ENCODE measurements around the gene GJB4.
"Not testable (repeated sequence)": the region's sequence is repeated elsewhere in the genome, so short reads cannot be mapped to it uniquely, and the experiment has no call there.

GJB4 gene

DNA sequence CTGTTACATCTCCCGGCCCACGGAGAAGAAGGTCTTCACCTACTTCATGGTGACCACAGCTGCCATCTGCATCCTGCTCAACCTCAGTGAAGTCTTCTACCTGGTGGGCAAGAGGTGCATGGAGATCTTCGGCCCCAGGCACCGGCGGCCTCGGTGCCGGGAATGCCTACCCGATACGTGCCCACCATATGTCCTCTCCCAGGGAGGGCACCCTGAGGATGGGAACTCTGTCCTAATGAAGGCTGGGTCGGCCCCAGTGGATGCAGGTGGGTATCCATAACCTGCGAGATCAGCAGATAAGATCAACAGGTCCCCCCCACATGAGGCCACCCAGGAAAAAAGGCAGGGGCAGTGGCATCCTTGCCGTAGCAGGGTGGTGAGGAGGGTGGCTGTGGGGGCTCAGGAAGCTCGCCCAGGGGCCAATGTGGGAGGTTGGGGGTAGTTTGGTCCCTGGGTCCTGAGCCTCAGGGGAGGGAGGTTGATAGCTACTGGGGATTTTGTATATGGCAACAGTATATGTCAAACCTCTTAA lies 2.3 kb downstream of the GJB4 start:
- WGBS, 2 experiments (ENCODE audit: insufficient coverage in 2 of 2), result 94 to 97% methylated on average over 9 to 11 of the region's 13 CpGs

DNA sequence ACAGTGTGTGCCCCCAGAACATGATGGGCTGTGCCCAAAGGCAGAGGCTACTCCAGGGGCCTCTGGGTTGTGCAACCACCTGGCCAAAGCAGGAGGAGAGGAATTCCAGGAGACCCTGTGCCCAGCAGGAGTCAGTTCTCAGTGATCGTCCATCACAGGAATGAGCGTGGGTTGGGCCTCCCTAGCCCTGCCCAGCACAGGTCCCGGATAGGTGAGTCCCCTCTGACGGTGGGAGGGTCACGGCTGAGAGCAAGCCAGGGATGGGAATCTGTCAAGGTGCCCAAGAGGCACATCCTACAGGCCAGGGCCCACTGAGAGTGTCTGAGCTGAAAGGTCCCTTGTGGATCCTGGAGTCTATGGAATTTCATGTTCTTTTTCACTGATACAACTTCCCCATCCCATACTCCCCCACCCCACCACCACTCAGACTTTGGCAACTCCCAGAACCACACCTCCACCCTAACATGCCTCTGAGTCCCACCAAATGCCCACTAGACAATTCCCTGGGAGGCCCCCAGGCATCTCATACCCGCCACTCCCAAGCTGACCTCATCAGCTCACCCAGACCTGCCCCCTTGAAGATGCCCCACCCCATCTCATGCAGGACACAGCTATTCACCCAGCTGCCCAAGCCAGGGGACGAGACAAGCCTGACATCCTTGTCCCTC lies 3.1 kb downstream of the GJB4 start:
- 80 to 89% methylated on average over 7 of the region's 7 CpGs for WGBS, 2 experiments (ENCODE audit: insufficient coverage in 2 of 2)
- Histone ChIP-seq H3K4me1 (ENCODE audit: control insufficient read depth, insufficient read depth, low read length, poor library complexity, severe bottlenecking) (peaks cover 18% of the 10 kb centered on the region), H3K27ac (ENCODE audit: low read depth, low read length, severe bottlenecking) (no peak overlapping the region), H3K9me3 (ENCODE audit: control insufficient read depth, low read length) (no peaks in the 10 kb centered on the region), H3K36me3 (ENCODE audit: control insufficient read depth, insufficient read depth, low read length) (no peaks in the 10 kb centered on the region), H3K4me3 (ENCODE audit: extremely low read depth, insufficient read depth, low read length, poor library complexity, severe bottlenecking) (no peak overlapping the region)

More for the DNA sequence above, 2.3 kb downstream of the GJB4 start:
- Histone ChIP-seq H3K36me3 (ENCODE audit: control insufficient read depth, insufficient read depth, low read length) (no peaks in the 10 kb centered on the region), H3K9me3 (ENCODE audit: control insufficient read depth, low read length) (no peaks in the 10 kb centered on the region), H3K27ac (ENCODE audit: low read depth, low read length, severe bottlenecking) (no peak overlapping the region), H3K4me3 (ENCODE audit: extremely low read depth, insufficient read depth, low read length, poor library complexity, severe bottlenecking) (no peak overlapping the region), H3K4me1 (ENCODE audit: control insufficient read depth, insufficient read depth, low read length, poor library complexity, severe bottlenecking) (peaks cover 18% of the 10 kb centered on the region)

DNA sequence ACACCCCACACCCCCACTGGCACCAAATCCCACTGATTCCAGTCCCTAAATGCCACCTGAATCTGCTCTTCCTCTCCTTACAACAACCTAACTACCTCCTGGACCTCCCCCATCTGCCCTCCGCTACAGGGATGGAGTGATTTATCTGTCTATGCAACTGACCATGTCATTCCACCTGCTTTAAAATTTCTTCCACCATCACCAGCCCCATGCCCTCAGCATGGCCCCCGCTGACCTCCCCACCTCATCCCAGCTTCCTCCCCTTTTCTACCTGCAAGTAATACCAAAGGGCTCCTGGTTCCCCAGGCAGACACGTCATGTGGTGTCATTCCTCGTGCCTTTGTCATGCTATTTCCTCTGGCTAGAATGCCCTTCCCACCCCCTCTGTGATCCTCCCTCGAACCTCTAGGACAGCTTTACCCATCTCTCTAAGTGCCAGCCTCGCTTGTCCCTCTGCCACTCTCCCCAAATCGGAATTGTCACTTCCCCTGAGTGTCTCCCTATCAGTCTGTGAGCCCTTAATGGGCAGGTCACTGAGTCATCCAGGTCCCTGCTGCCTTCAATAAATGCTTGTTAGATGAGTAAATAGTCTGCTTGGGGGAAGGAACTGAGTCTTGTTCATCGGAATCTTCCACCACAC lies 3.7 kb downstream of the GJB4 start:
- H3K9me3 ChIP-seq (ENCODE audit: control insufficient read depth, low read length), result no peaks in the 10 kb centered on the region
- no peaks in the 10 kb centered on the region for H3K36me3 ChIP-seq (ENCODE audit: control insufficient read depth, insufficient read depth, low read length)
- no peak overlapping the region for H3K4me3 ChIP-seq (ENCODE audit: extremely low read depth, insufficient read depth, low read length, poor library complexity, severe bottlenecking)
- 29 to 38% methylated on average over 5 of the region's 8 CpGs for WGBS, 2 experiments (ENCODE audit: insufficient coverage in 2 of 2)
- no peak overlapping the region for H3K27ac ChIP-seq (ENCODE audit: low read depth, low read length, severe bottlenecking)
- H3K4me1 ChIP-seq (ENCODE audit: control insufficient read depth, insufficient read depth, low read length, poor library complexity, severe bottlenecking), result peaks cover 18% of the 10 kb centered on the region

DNA sequence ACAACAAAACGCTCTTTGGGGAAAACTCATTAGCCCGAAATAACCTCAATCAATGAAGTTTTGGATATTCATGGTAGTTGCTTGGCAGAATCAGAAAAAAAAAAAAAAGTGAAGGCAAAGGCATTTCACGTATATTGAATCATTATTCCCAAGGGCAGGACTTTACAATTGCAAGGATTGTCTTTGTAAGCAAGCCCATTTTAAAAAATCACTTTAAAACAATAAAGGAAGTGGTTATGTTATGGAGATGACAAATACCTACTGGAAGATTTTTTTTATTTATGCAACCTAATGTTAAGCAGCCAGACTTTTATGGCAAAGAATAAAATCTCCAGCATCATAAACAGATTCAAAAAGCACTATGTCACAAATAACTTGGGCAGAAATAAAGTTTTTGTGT lies 9.3 kb downstream of the GJB4 start:
- H3K4me1 ChIP-seq (ENCODE audit: control insufficient read depth, insufficient read depth, low read length, poor library complexity, severe bottlenecking), result peaks cover 4% of the 10 kb centered on the region
- no peaks in the 10 kb centered on the region for H3K36me3 ChIP-seq (ENCODE audit: control insufficient read depth, insufficient read depth, low read length)
- H3K27ac ChIP-seq (ENCODE audit: low read depth, low read length, severe bottlenecking), result no peak overlapping the region
- WGBS, 2 experiments (ENCODE audit: insufficient coverage in 2 of 2), result 90% methylated on average over 2 of the region's 3 CpGs; no CpG with 5 or more reads in 1 of the 2 experiments
- H3K4me3 ChIP-seq (ENCODE audit: extremely low read depth, insufficient read depth, low read length, poor library complexity, severe bottlenecking), result no peak overlapping the region
- H3K9me3 ChIP-seq (ENCODE audit: control insufficient read depth, low read length), result no peaks in the 10 kb centered on the region

DNA sequence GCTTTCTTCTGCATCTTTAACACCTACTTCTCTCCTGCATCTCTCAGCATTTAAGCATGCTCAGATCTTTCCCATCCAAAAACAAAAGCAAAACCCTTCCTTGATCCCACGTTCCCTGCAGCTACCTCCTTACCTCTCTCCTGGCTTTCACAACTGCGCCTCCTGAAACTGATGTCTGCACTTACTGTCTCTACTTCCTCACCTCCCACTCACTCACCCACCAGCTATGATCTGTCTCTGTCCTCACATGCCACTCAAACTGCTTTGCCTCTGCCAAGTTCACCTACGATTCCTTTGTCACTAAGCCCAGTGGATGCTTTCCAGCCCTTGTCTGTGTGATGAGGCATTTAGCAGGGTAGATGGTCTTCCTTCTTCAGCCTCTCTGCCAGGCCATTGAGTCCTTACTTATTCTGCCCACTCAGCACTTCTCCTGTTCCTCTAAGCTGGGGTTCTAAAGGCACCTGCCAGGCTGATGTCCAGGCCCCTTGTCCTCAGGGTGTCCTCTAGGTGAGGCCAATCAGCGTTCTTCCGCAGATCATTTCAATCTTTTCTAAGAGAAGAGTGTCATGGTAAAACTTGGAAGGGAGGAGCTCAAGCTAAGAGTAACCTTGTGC lies 11.5 kb downstream of the GJB4 start:
- no peak overlapping the region for H3K4me3 ChIP-seq (ENCODE audit: extremely low read depth, insufficient read depth, low read length, poor library complexity, severe bottlenecking)
- WGBS, 2 experiments (ENCODE audit: insufficient coverage in 2 of 2), result 91 to 93% methylated on average over 4 to 5 of the region's 5 CpGs
- H3K36me3 ChIP-seq (ENCODE audit: control insufficient read depth, insufficient read depth, low read length), result no peaks in the 10 kb centered on the region
- H3K4me1 ChIP-seq (ENCODE audit: control insufficient read depth, insufficient read depth, low read length, poor library complexity, severe bottlenecking), result peaks cover 3% of the 10 kb centered on the region
- H3K9me3 ChIP-seq (ENCODE audit: control insufficient read depth, low read length), result no peaks in the 10 kb centered on the region
- no peak overlapping the region for H3K27ac ChIP-seq (ENCODE audit: low read depth, low read length, severe bottlenecking)

DNA sequence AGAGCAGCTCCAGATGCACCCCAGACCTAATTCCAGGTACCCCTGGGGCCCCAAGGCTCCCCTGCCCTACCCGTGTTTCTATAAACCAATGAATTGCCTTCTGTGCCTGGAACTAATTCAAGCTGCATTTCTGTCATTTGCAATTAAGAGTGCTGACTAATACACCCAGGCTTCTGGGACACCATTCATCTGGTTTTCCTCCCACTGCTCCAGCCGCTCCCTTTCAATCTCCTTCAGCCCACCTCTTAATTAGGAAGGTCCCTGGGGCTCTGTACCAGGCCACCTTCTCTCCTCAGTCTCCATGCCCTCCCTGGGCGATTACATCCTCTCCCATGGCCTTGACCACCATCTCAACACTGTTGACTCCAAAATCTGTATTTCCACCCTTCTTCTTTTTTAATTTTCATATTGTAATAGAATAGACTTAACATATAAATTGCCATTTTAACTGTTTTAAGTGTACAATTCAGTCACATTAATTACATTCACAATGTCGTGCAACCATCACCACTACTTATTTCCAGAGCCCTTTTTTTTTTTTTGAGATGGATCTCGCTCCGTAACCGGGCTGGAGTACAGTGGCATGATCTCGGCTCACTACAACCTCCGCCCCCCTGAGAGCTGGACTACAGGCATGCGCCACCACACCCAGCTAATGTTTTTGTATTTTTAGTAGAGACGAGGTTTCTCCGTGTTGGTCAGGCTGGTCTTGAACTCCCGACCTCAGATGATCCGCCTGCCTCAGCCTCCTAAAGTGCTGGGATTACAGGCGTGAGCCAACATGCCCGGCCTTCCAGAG lies 12.2 kb downstream of the GJB4 start:
- Histone ChIP-seq H3K27ac (ENCODE audit: low read depth, low read length, severe bottlenecking) (no peak overlapping the region), H3K36me3 (ENCODE audit: control insufficient read depth, insufficient read depth, low read length) (no peaks in the 10 kb centered on the region), H3K4me1 (ENCODE audit: control insufficient read depth, insufficient read depth, low read length, poor library complexity, severe bottlenecking) (peaks cover 5% of the 10 kb centered on the region), H3K4me3 (ENCODE audit: extremely low read depth, insufficient read depth, low read length, poor library complexity, severe bottlenecking) (no peak overlapping the region), H3K9me3 (ENCODE audit: control insufficient read depth, low read length) (no peaks in the 10 kb centered on the region)
- 81 to 89% methylated on average over 13 of the region's 16 CpGs for WGBS, 2 experiments (ENCODE audit: insufficient coverage in 2 of 2)

DNA sequence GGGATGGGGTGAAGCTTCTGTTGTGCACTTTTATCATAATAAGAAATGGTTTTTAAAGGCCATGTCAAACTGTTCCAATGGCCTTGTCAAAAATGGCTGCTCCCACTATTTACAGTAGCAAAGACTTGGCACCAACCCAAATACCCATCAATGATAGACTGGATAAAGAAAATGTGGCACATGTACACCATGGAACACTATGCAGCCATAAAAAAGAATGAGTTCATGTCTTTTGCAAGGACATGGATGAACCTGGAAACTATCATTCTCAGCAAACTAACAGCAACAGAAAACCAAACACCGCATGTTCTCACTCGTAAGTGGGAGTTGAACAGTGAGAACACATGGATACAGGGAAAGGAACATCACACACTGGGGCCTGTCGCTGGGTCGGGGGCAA lies 13.6 kb downstream of the GJB4 start:
- H3K9me3 ChIP-seq (ENCODE audit: control insufficient read depth, low read length); H3K4me1 ChIP-seq (ENCODE audit: control insufficient read depth, insufficient read depth, low read length, poor library complexity, severe bottlenecking); H3K36me3 ChIP-seq (ENCODE audit: control insufficient read depth, insufficient read depth, low read length); H3K27ac ChIP-seq (ENCODE audit: low read depth, low read length, severe bottlenecking); H3K4me3 ChIP-seq (ENCODE audit: extremely low read depth, insufficient read depth, low read length, poor library complexity, severe bottlenecking): not testable (repeated sequence)
- 92 to 96% methylated on average over 2 to 4 of the region's 4 CpGs for WGBS, 2 experiments (ENCODE audit: insufficient coverage in 2 of 2)

DNA sequence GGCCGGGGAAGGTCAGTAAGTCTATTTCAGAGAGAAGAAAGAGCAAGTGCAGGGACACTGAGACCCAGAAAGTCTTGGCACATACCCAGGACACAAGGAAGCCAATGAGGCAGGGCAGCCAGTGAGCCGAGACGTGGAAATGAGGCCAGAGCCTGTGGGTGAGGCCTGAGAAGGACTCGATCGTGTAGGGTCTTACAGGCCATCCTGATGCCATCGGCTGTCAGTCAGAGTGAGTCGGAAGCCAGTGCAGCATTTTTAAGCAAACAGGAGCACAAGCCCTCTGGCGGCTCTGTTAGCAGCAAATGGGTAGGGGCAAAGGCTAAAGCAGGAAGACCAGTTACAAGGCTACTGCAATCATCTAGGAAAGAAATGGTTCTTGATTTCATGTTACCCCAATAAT lies 15.4 kb downstream of the GJB4 start:
- no peaks in the 10 kb centered on the region for H3K9me3 ChIP-seq (ENCODE audit: control insufficient read depth, low read length)
- H3K36me3 ChIP-seq (ENCODE audit: control insufficient read depth, insufficient read depth, low read length), result no peaks in the 10 kb centered on the region
- no peak overlapping the region for H3K4me3 ChIP-seq (ENCODE audit: extremely low read depth, insufficient read depth, low read length, poor library complexity, severe bottlenecking)
- 88 to 91% methylated on average over 8 of the region's 8 CpGs for WGBS, 2 experiments (ENCODE audit: insufficient coverage in 2 of 2)
- no peak overlapping the region for H3K27ac ChIP-seq (ENCODE audit: low read depth, low read length, severe bottlenecking)
- peaks cover 11% of the 10 kb centered on the region for H3K4me1 ChIP-seq (ENCODE audit: control insufficient read depth, insufficient read depth, low read length, poor library complexity, severe bottlenecking)

DNA sequence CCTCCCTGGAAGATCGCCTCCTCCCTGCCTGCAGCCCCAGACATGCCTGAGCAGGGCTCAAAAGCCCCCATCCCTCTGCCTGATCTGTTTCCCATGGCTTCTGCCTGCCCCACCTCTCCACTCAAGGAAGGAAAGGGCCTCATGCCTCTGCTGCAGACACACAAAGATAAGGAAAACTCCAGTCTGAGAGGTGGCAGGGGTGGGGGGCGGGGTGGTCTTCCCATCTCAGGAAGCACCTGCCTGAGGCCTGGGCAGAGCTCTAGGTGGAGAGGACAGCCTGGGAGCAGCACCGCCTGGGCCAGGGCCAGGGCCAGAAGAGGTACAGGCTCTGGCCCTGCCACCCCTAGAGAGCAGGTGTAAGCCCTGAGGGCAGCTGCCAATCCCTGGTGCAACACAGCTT lies 17.4 kb downstream of the GJB4 start:
- H3K27ac ChIP-seq (ENCODE audit: low read depth, low read length, severe bottlenecking), result no peak overlapping the region
- H3K36me3 ChIP-seq (ENCODE audit: control insufficient read depth, insufficient read depth, low read length), result no peaks in the 10 kb centered on the region
- H3K4me3 ChIP-seq (ENCODE audit: extremely low read depth, insufficient read depth, low read length, poor library complexity, severe bottlenecking), result no peak overlapping the region
- WGBS, 2 experiments (ENCODE audit: insufficient coverage in 2 of 2), result 73 to 77% methylated on average over 3 of the region's 3 CpGs
- peaks cover 8% of the 10 kb centered on the region for H3K4me1 ChIP-seq (ENCODE audit: control insufficient read depth, insufficient read depth, low read length, poor library complexity, severe bottlenecking)
- H3K9me3 ChIP-seq (ENCODE audit: control insufficient read depth, low read length), result no peaks in the 10 kb centered on the region

DNA sequence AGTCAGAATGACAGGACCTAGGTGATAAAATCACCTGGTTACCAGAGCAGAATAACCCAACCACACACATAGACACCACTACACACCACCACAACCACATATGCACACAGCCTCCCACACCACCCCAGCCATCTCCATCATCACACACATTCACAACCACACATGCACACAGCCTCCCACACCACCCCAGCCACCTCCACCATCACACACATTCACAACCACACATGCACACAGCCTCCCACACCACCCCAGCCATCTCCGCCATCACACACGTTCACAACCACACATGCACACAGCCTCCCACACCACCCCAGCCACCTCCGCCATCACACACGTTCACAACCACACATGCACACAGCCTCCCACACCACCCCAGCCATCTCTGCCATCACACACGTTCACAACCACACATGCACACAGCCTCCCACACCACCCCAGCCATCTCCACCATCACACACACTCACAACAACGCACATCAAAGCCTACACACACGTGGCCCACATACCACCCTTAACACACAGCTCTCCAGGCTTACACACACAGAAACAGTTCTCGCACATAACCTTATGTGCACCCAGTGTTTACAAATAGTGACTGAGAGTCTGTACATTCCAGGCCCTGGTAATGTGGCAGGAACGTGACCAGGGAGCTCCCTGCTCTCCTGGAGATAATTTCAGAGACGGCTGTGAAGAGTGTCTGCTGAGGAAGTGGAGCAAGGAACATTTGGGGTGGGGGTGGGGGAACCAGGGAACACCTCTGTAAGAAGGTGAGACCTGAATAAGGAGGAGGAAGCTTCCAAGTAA lies 18.2 kb downstream of the GJB4 start:
- Histone ChIP-seq H3K4me1 (ENCODE audit: control insufficient read depth, insufficient read depth, low read length, poor library complexity, severe bottlenecking) (peaks cover 8% of the 10 kb centered on the region), H3K27ac (ENCODE audit: low read depth, low read length, severe bottlenecking) (no peak overlapping the region), H3K4me3 (ENCODE audit: extremely low read depth, insufficient read depth, low read length, poor library complexity, severe bottlenecking) (no peak overlapping the region), H3K9me3 (ENCODE audit: control insufficient read depth, low read length) (no peaks in the 10 kb centered on the region), H3K36me3 (ENCODE audit: control insufficient read depth, insufficient read depth, low read length) (no peaks in the 10 kb centered on the region)
- WGBS, 2 experiments (ENCODE audit: insufficient coverage in 2 of 2), result 87 to 92% methylated on average over 3 to 6 of the region's 10 CpGs

Data from mesodermal cell (in vitro differentiated cells).